ENCODE measurements around the gene CDC73. TPM values are rescaled to one million over a fixed set of nuclear protein-coding genes. Genes with fewer than 3 reads are reported as not detected.

Gene CDC73
- total RNA-seq (2014; rRNA removed; shearing (Covaris generic)), result 19.5 and 20.4 TPM in 2 replicates

- Histone ChIP-seq H3K4me3 (ENCODE audit: insufficient read depth, low read depth, low read length) (peak within 1 kb of the TSS; percentile 85), H3K27me3 (ENCODE audit: control insufficient read depth, insufficient read depth, low read length) (peaks cover 1% of the 10 kb centered on the region; the same call in 1 of the 2 replicates)
- DNase-seq, result peak; percentile 92
Observed at GRCh38 chr1:193121616-193122593, at the start of gene CDC73. TSS of gene CDC73 (plus strand) at chr1:193122031. CDS start at chr1:193122201, 170 bp downstream.

GRCh38 chr1:193077991-193078390 lies 43.8 kb upstream of the CDC73 start:
- peaks cover 12% of the 10 kb centered on the region for H3K36me3 ChIP-seq (replicated peaks; ENCODE audit: control insufficient read depth, insufficient read depth, low read length)
- DNase-seq, result no peak
- H3K27me3 ChIP-seq (ENCODE audit: control insufficient read depth, insufficient read depth, low read length), result no peaks in the 10 kb centered on the region
- no peak overlapping the region for H3K4me3 ChIP-seq (ENCODE audit: insufficient read depth, low read depth, low read length)

More at GRCh38 chr1:193121616-193122593, at the start of gene CDC73:
- H3K36me3 ChIP-seq (replicated peaks; ENCODE audit: control insufficient read depth, insufficient read depth, low read length), result peaks cover 1% of the 10 kb centered on the region; the same call in 1 of the 2 replicates

GRCh38 chr1:193079187-193079586 lies 42.6 kb upstream of the CDC73 start:
- Histone ChIP-seq H3K36me3 (replicated peaks; ENCODE audit: control insufficient read depth, insufficient read depth, low read length) (peaks cover 12% of the 10 kb centered on the region), H3K4me3 (ENCODE audit: insufficient read depth, low read depth, low read length) (no peak overlapping the region), H3K27me3 (ENCODE audit: control insufficient read depth, insufficient read depth, low read length) (no peaks in the 10 kb centered on the region)
- no peak for DNase-seq

GRCh38 chr1:193083365-193084088 lies 38.3 kb upstream of the CDC73 start:
- Histone ChIP-seq H3K4me3 (ENCODE audit: insufficient read depth, low read depth, low read length) (no peak overlapping the region), H3K27me3 (ENCODE audit: control insufficient read depth, insufficient read depth, low read length) (no peaks in the 10 kb centered on the region), H3K36me3 (replicated peaks; ENCODE audit: control insufficient read depth, insufficient read depth, low read length) (peaks cover 10% of the 10 kb centered on the region)
- DNase-seq, result no peak

GRCh38 chr1:193085263-193085662 lies 36.6 kb upstream of the CDC73 start:
- Histone ChIP-seq H3K4me3 (ENCODE audit: insufficient read depth, low read depth, low read length) (no peak overlapping the region), H3K27me3 (ENCODE audit: control insufficient read depth, insufficient read depth, low read length) (no peaks in the 10 kb centered on the region), H3K36me3 (replicated peaks; ENCODE audit: control insufficient read depth, insufficient read depth, low read length) (peaks cover 8% of the 10 kb centered on the region)
- no peak for DNase-seq

- DNase-seq, result no peak
- H3K27me3 ChIP-seq (ENCODE audit: control insufficient read depth, insufficient read depth, low read length), result no peaks in the 10 kb centered on the region
- no peak overlapping the region for H3K4me3 ChIP-seq (ENCODE audit: insufficient read depth, low read depth, low read length)
- peaks cover 8% of the 10 kb centered on the region for H3K36me3 ChIP-seq (replicated peaks; ENCODE audit: control insufficient read depth, insufficient read depth, low read length)
Observed at GRCh38 chr1:193086342-193086741, 35.5 kb upstream of the CDC73 start.

- no peaks in the 10 kb centered on the region for H3K27me3 ChIP-seq (ENCODE audit: control insufficient read depth, insufficient read depth, low read length)
- peaks cover 4% of the 10 kb centered on the region for H3K36me3 ChIP-seq (replicated peaks; ENCODE audit: control insufficient read depth, insufficient read depth, low read length)
- DNase-seq, result no peak
- H3K4me3 ChIP-seq (ENCODE audit: insufficient read depth, low read depth, low read length), result no peak overlapping the region
Observed at GRCh38 chr1:193087893-193088292, 33.9 kb upstream of the CDC73 start.

GRCh38 chr1:193090865-193091264 lies 31.0 kb upstream of the CDC73 start:
- Histone ChIP-seq H3K36me3 (replicated peaks; ENCODE audit: control insufficient read depth, insufficient read depth, low read length) (no peaks in the 10 kb centered on the region), H3K27me3 (ENCODE audit: control insufficient read depth, insufficient read depth, low read length) (no peaks in the 10 kb centered on the region), H3K4me3 (ENCODE audit: insufficient read depth, low read depth, low read length) (no peak overlapping the region)
- no peak for DNase-seq

GRCh38 chr1:193094112-193094511 lies 27.7 kb upstream of the CDC73 start:
- Histone ChIP-seq H3K4me3 (ENCODE audit: insufficient read depth, low read depth, low read length) (no peak overlapping the region), H3K36me3 (replicated peaks; ENCODE audit: control insufficient read depth, insufficient read depth, low read length) (no peaks in the 10 kb centered on the region), H3K27me3 (ENCODE audit: control insufficient read depth, insufficient read depth, low read length) (no peaks in the 10 kb centered on the region)
- no peak for DNase-seq

- Histone ChIP-seq H3K36me3 (replicated peaks; ENCODE audit: control insufficient read depth, insufficient read depth, low read length) (no peaks in the 10 kb centered on the region), H3K4me3 (ENCODE audit: insufficient read depth, low read depth, low read length) (no peak overlapping the region)
Observed at GRCh38 chr1:193102662-193103061, 19.2 kb upstream of the CDC73 start.

GRCh38 chr1:193103759-193104501 lies 17.9 kb upstream of the CDC73 start:
- Histone ChIP-seq H3K4me3 (ENCODE audit: insufficient read depth, low read depth, low read length) (peak overlapping the region; percentile 84), H3K36me3 (replicated peaks; ENCODE audit: control insufficient read depth, insufficient read depth, low read length) (no peaks in the 10 kb centered on the region), H3K27me3 (ENCODE audit: control insufficient read depth, insufficient read depth, low read length) (peaks cover 11% of the 10 kb centered on the region)
- no peak for DNase-seq

More at GRCh38 chr1:193102662-193103061, 19.2 kb upstream of the CDC73 start:
- peaks cover 11% of the 10 kb centered on the region for H3K27me3 ChIP-seq (ENCODE audit: control insufficient read depth, insufficient read depth, low read length)
- DNase-seq, result no peak

GRCh38 chr1:193104502-193104906 lies 17.3 kb upstream of the CDC73 start:
- H3K4me3 ChIP-seq (ENCODE audit: insufficient read depth, low read depth, low read length), result peak overlapping the region; percentile 84
- no peaks in the 10 kb centered on the region for H3K36me3 ChIP-seq (replicated peaks; ENCODE audit: control insufficient read depth, insufficient read depth, low read length)
- H3K27me3 ChIP-seq (ENCODE audit: control insufficient read depth, insufficient read depth, low read length), result peaks cover 11% of the 10 kb centered on the region
- DNase-seq, result peak; percentile 70

- Histone ChIP-seq H3K27me3 (ENCODE audit: control insufficient read depth, insufficient read depth, low read length) (peaks cover 11% of the 10 kb centered on the region), H3K36me3 (replicated peaks; ENCODE audit: control insufficient read depth, insufficient read depth, low read length) (no peaks in the 10 kb centered on the region), H3K4me3 (ENCODE audit: insufficient read depth, low read depth, low read length) (peak within 1 kb of the TSS; percentile 84)
- DNase-seq, result peak; percentile 97
Observed at GRCh38 chr1:193104907-193105820, 16.7 kb upstream of the CDC73 start, which contains the start of gene GLRX2. TSS of gene GLRX2 (minus strand) at chr1:193105414. CDS start at chr1:193105382, 32 bp downstream.

Data from H7 (cell line).